A673 (cell line): ENCODE results near the gene TMPRSS11A. TPM values are rescaled to one million over a fixed set of nuclear protein-coding genes. Genes with fewer than 3 reads are reported as not detected.

Experiments
- BruUV-seq: library from RNA; stranded (reverse); fragments of 400-500 nt; replicated peaks from 2 replicates; lab custom pipeline; 2021; lab: Mats Ljungman, UMichigan
- CTCF ChIA-PET: fragments of 300-600 bp; sonication (Branson Sonifier 250); formaldehyde crosslinking; loops from one replicate; lab custom pipeline; 2022; ENCODE audit warnings: antibody characterized with exemption; lab: Charles Lee
- POLR2A ChIA-PET: fragments of 300-600 bp; sonication (Branson Sonifier 250); formaldehyde crosslinking; loops from one replicate; lab custom pipeline; 2022; ENCODE audit warnings: antibody characterized with exemption; ENCODE audit not compliant: low non-redundant PET; lab: Charles Lee
- DNase-seq: peaks from one replicate; pipeline ENCODE4 v3.0.0-alpha.2; 2015; ENCODE audit warnings: low spot score
- H3K27ac ChIP-seq: fragments of 200-600 bp; sonication (generic); 2 replicates; pipeline ENCODE4 v1.5.1; 2016; ENCODE audit warnings: mixed run types, low read depth, mild to moderate bottlenecking, mixed read lengths, antibody characterized with exemption, low read length; ENCODE audit not compliant: poor library complexity, severe bottlenecking
- H3K27me3 ChIP-seq: fragments of 200-600 bp; sonication (generic); replicated peaks from 2 replicates; pipeline ENCODE4 v1.6.1; 2017; ENCODE audit warnings: mixed run types, low read depth, mild to moderate bottlenecking, mixed read lengths, antibody characterized with exemption, low read length; ENCODE audit not compliant: insufficient read depth, poor library complexity
- H3K36me3 ChIP-seq: fragments of 200-600 bp; sonication (generic); 2 replicates; pipeline ENCODE4 v1.6.1; 2016; ENCODE audit warnings: mixed run types, mild to moderate bottlenecking, mixed read lengths, antibody characterized with exemption, low read length; ENCODE audit not compliant: insufficient read depth, poor library complexity, severe bottlenecking
- H3K4me1 ChIP-seq: fragments of 200-600 bp; sonication (generic); 2 replicates; pipeline ENCODE4 v1.6.1; 2017; ENCODE audit warnings: mixed run types, mild to moderate bottlenecking, mixed read lengths, antibody characterized with exemption, low read length; ENCODE audit not compliant: insufficient read depth, poor library complexity, severe bottlenecking
- H3K4me3 ChIP-seq: fragments of 200-600 bp; sonication (generic); 2 replicates; pipeline ENCODE4 v1.5.1; 2016; ENCODE audit warnings: low read depth, mixed run types, mild to moderate bottlenecking, mixed read lengths, low read length; ENCODE audit not compliant: poor library complexity, severe bottlenecking
- H3K9me3 ChIP-seq: fragments of 200-600 bp; sonication (generic); 2 replicates; pipeline ENCODE4 v1.6.1; 2016; ENCODE audit warnings: mixed run types, low read depth, mild to moderate bottlenecking, mixed read lengths, antibody characterized with exemption, low read length; ENCODE audit not compliant: poor library complexity, severe bottlenecking
- CTCF ChIP-seq: fragments of 300-800, 200-600 bp; sonication (generic); conservative IDR thresholded peaks from 2 replicates; pipeline ENCODE4 v1.5.1; 2017; ENCODE audit warnings: low read depth, mild to moderate bottlenecking, antibody characterized with exemption, low read length, moderate library complexity, mixed read lengths
- EZH2 ChIP-seq: fragments of 200-600 bp; sonication (generic); IDR thresholded peaks from 2 replicates; pipeline ENCODE4 v1.6.1; 2017; ENCODE audit warnings: borderline replicate concordance, low read depth, mild to moderate bottlenecking, mixed read lengths, antibody characterized with exemption, low read length; ENCODE audit not compliant: poor library complexity, severe bottlenecking
- intact Hi-C: fragments of 100-400 bp; cut with micrococcal nuclease; formaldehyde crosslinking; loops from one replicate; pipeline ENCODE4 v1.10.0; 2022; ENCODE audit not compliant: unreplicated experiment
- total RNA-seq: library from RNA; stranded (reverse); gene quantifications from 2 replicates; pipeline ENCODE4 v1.2.3, GENCODE V29; 2021

Gene TMPRSS11A
- total RNA-seq, 1 experiment from 2014 or later = not detected

GRCh38 chr4:67883902-67884301, 79.4 kb downstream of the TMPRSS11A start, which contains the start of gene TMPRSS11D:
Gene TMPRSS11D, minus strand, starts transcription at chr4:67884002. Its CDS starts 69 bp downstream, at chr4:67883933.
- Histone ChIP-seq H3K27ac (no peak within 1 kb of the TSS), H3K9me3 (no peaks in the 10 kb centered on the region), H3K27me3 (no peaks in the 10 kb centered on the region), H3K36me3 (no peaks in the 10 kb centered on the region), H3K4me1 (no peaks in the 10 kb centered on the region), H3K4me3 (no peak within 1 kb of the TSS)
- POLR2A ChIA-PET = no interaction called here
- BruUV-seq = no TSS peak
- intact Hi-C loops = no loop called here
- no peak for DNase-seq
- CTCF ChIA-PET = no interaction called here
- TF ChIP-seq EZH2 = no peak
- TF ChIP-seq CTCF = no peak

- ChIA-PET POLR2A (no interaction called here), CTCF (no interaction called here)
- no peaks in the 10 kb centered on the region for H3K9me3 ChIP-seq
These were observed 79.8 kb downstream of the TMPRSS11A start for GRCh38 chr4:67883458-67883857.

GRCh38 chr4:67880866-67881610, 82.3 kb downstream of the TMPRSS11A start:
- BruUV-seq = no TSS peak
- Histone ChIP-seq H3K9me3 (no peaks in the 10 kb centered on the region), H3K36me3 (no peaks in the 10 kb centered on the region), H3K4me1 (no peaks in the 10 kb centered on the region), H3K27ac (no peak overlapping the region), H3K4me3 (no peak overlapping the region), H3K27me3 (no peaks in the 10 kb centered on the region)
- intact Hi-C loops = no loop called here
- POLR2A ChIA-PET = no interaction called here
- CTCF ChIA-PET = no interaction called here
- DNase-seq = no peak
- TF ChIP-seq CTCF (no peak), EZH2 (no peak)

More at GRCh38 chr4:67883458-67883857, 79.8 kb downstream of the TMPRSS11A start:
- H3K27me3 ChIP-seq = no peaks in the 10 kb centered on the region
- H3K27ac ChIP-seq = no peak overlapping the region
- intact Hi-C loops = no loop called here
- TF ChIP-seq CTCF = no peak
- no peak for TF ChIP-seq EZH2
- no peak overlapping the region for H3K4me3 ChIP-seq
- H3K36me3 ChIP-seq = no peaks in the 10 kb centered on the region
- no peaks in the 10 kb centered on the region for H3K4me1 ChIP-seq
- no TSS peak for BruUV-seq
- DNase-seq = no peak
